Right cardiac atrium (tissue), 5 donors: Measurements from ENCODE around the gene PRPSAP1. TPM values are rescaled to one million over a fixed set of nuclear protein-coding genes. Genes with fewer than 3 reads are reported as not detected.

ENCODE experiments used
- ATAC-seq, 2 donors: fragments of 200-7000 bp; cut with Tn5 transposase; one replicate each; pipeline versions ENCODE4 v1.8.0 to v1.9.1; 2020; ENCODE audit warnings: moderate library complexity in 2 of 2, mild to moderate bottlenecking in 1 of 2
- DNase-seq, 3 donors: peaks; one replicate each; pipeline ENCODE4 v3.0.0-alpha.2; 2020
- H3K27ac ChIP-seq: one replicate; pipeline ENCODE4 v1.5.1; 2013; ENCODE audit warnings: mild to moderate bottlenecking, low read length, control low read depth, moderate library complexity
- H3K27me3 ChIP-seq: one replicate; pipeline ENCODE4 v1.6.1; 2013; ENCODE audit not compliant: control insufficient read depth, insufficient read depth
- H3K4me1 ChIP-seq: one replicate; pipeline ENCODE4 v1.6.1; 2013; ENCODE audit warnings: low read length; ENCODE audit not compliant: control insufficient read depth, insufficient read depth
- H3K4me3 ChIP-seq: one replicate; pipeline ENCODE4 v1.5.1; 2013; ENCODE audit warnings: low read length, control low read depth
- H3K9me3 ChIP-seq: one replicate; pipeline ENCODE4 v1.6.1; 2013; ENCODE audit warnings: low read length; ENCODE audit not compliant: control insufficient read depth
- WGBS: extraction: QIAGEN DNeasy Blood & Tissue Kit; methylation state at CpG from one replicate; pipeline ENCODE4 v1.1.7; 2013; 5-methylcytosine and 5-hydroxymethylcytosine counted together
- intact Hi-C, 4 donors: fragments of 100-400 bp; cut with DNase I; formaldehyde crosslinking; loops; one replicate each; pipeline versions ENCODE4 v1.11.0 to v1.14.0; 2022 to 2023
- polyA plus RNA-seq: library from polyadenylated mRNA; stranded (reverse); fragments of 200-250 nt; gene quantifications from one replicate; pipeline ENCODE4 v1.2.3, GENCODE V29; 2013
- total RNA-seq, 4 donors: library from RNA; stranded (reverse); fragmentation: NEBNext Ultra II Directional; extraction: Animal tissue kit (Norgen Biotek cat#: 25700); gene quantifications; one replicate each; pipeline ENCODE4 v1.2.1, GENCODE V29; 2021
- donor health status: healthy with polysubstance abuse.
- donor health status: DM: no; HTN: yes; CAD: no.
- donor health status: DM: no; HTN: no; CAD: no.
- donor health status: DM: no; HTN: yes; CAD: no; lungs with severe emphysema.
- donor health status: DM: yes; HTN: yes; CAD: no.

PRPSAP1 gene
- total and polyA plus RNA-seq, 5 donors = 31.9 to 45.3 (median 37.4) TPM

DNA sequence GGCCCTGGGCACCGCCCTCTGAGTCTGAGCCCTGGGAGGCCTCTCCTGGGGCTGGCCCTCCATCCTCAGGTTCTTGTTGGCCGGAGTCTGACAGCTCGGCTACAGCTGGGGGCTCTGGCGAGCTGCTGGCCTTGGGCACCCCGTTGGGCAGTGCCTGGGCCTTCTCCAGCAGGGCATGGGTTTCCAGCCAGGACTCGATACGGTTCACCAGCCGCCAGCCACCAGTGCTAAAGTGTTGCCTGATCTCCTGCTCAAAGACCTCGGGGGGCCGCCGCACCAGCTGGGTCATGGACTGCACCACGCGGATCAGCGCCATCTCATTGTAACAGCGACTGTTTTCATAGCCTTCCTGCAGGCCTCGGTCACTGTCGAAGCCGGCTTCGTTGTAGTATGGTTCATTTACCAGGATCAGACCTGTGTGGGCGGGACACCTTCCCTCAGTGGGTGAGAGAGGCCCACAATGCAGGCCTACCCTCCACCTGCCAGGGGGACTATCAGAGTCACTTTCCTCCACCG lies 37.5 kb upstream of the PRPSAP1 start:
- 92% methylated on average over 21 of the region's 21 CpGs for WGBS
- Histone ChIP-seq H3K9me3 (no peaks in the 10 kb centered on the region), H3K4me1 (no peaks in the 10 kb centered on the region), H3K27ac (no peak overlapping the region), H3K4me3 (no peak overlapping the region), H3K27me3 (no peaks in the 10 kb centered on the region)
- ATAC-seq (no peak), DNase-seq (peak in 2 of 3 donors; percentile 51 to 53)
- intact Hi-C loops = loop anchor here in 1 of 4 donors (5.0 kb wide), 1 partner anchor 79 kb away; no protein-coding TSS in a partner anchor

DNA sequence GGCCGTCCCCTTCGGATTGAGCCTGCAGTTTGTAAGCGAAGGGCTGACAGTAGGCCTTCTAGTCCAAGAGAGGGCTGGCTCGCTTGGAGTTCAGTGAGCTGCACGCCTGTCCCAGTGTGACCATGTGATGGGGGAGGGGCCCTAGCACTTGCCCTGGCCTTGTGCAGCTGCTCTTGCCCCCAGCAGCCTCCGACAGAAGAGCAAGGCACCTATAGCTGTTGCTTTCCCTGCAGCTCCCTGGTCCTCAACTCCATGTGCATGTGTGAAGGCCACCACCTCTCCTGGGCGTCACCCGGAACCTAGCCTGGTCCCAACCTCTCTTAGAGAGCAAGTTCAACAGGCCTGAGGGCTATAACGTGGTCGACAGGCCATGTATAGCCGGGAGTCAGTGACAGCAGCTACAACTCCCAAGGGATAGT lies 36.3 kb upstream of the PRPSAP1 start:
- Histone ChIP-seq H3K27me3 (no peaks in the 10 kb centered on the region), H3K9me3 (no peaks in the 10 kb centered on the region), H3K27ac (no peak overlapping the region), H3K4me3 (no peak overlapping the region), H3K4me1 (no peaks in the 10 kb centered on the region)
- DNase-seq (peak in 1 of 3 donors; percentile 40), ATAC-seq (no peak)
- 69% methylated on average over 11 of the region's 11 CpGs for WGBS
- intact Hi-C loops = loop anchor here in 1 of 4 donors (5.0 kb wide), 1 partner anchor 78 kb away; no protein-coding TSS in a partner anchor

DNA sequence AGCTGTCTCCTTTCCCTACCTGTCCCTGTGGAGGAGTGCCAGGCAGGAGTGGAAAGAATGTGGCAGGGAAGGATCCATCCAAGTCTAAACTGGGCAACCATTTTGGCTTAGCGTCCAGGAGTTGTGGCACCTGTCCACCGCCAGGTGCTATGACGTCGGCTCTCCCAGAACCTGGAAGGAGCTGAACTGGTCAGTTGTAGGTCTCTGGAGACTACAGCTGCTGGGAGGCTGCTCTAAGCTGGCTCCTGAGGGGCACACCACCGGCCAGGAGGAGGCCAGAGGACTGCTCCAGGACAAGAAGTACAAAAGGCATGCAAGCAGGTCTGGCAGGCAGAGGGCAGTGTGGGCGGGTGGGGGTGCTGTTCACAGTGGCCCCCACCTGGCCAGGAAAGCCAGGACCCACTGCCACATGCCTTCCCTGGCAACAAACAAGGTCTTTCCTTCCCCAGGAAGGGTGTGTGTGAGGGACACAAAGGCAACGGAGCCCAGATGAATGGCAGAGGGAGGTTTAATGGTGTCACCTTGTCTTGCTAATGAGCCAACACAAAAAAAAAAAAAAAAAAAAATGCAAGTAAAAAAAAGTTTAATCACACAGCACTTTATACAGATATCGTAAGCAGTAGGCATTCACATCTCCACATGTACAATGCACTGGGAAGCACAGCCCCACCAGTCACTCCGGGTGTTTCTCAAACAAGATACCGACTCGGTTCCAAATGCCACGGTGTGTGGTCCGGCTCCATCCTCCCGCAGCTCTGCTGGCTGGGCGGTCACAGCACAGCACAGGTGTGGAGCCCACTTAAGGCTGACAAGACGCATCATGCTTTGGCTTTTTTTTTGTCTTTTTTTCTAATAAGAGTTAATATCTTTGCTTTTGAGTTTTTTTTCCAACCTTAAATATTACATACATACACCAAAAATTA lies 35.5 kb upstream of the PRPSAP1 start:
- Histone ChIP-seq H3K27ac (no peak overlapping the region), H3K4me1 (no peaks in the 10 kb centered on the region), H3K4me3 (no peak overlapping the region), H3K27me3 (no peaks in the 10 kb centered on the region), H3K9me3 (no peaks in the 10 kb centered on the region)
- intact Hi-C loops = no loop called here
- no peak for DNase-seq
- ATAC-seq = no peak
- 75% methylated on average over 16 of the region's 16 CpGs for WGBS

DNA sequence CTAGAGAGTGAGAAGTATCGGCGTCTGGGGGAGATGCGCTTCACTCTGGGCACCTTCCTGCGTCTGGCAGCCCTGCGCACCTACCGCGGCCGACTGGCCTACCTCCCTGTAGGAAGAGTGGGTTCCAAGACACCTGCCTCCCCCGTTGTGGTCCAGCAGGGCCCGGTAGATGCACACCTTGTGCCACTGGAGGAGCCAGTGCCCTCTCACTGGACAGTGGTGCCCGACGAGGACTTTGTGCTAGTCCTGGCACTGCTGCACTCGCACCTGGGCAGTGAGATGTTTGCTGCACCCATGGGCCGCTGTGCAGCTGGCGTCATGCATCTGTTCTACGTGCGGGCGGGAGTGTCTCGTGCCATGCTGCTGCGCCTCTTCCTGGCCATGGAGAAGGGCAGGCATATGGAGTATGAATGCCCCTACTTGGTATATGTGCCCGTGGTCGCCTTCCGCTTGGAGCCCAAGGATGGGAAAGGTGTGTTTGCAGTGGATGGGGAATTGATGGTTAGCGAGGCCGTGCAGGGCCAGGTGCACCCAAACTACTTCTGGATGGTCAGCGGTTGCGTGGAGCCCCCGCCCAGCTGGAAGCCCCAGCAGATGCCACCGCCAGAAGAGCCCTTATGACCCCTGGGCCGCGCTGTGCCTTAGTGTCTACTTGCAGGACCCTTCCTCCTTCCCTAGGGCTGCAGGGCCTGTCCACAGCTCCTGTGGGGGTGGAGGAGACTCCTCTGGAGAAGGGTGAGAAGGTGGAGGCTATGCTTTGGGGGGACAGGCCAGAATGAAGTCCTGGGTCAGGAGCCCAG lies 33.5 kb upstream of the PRPSAP1 start:
- no peaks in the 10 kb centered on the region for H3K4me1 ChIP-seq
- no peaks in the 10 kb centered on the region for H3K9me3 ChIP-seq
- H3K27me3 ChIP-seq = no peaks in the 10 kb centered on the region
- WGBS = 95% methylated on average over 31 of the region's 31 CpGs
- DNase-seq (no peak), ATAC-seq (no peak)
- intact Hi-C loops = no loop called here
- H3K4me3 ChIP-seq = no peak overlapping the region
- H3K27ac ChIP-seq = no peak overlapping the region

GRCh38 chr17:76385892-76386786 lies 32.4 kb upstream of the PRPSAP1 start:
- ATAC-seq (peak; percentile 36 to 51), DNase-seq (peak; percentile 82 to 93 (median 92))
- Histone ChIP-seq H3K27ac (no peak overlapping the region), H3K27me3 (no peaks in the 10 kb centered on the region), H3K9me3 (no peaks in the 10 kb centered on the region), H3K4me3 (peak overlapping the region; percentile 58), H3K4me1 (no peaks in the 10 kb centered on the region)
- WGBS = 27% methylated on average over 52 of the region's 52 CpGs
- intact Hi-C loops = no loop called here

GRCh38 chr17:76384987-76385891 lies 31.5 kb upstream of the PRPSAP1 start:
- ATAC-seq = peak in 1 of 2 donors; percentile 18
- H3K4me1 ChIP-seq = no peaks in the 10 kb centered on the region
- WGBS = under 1% methylated on average over 74 of the region's 74 CpGs

GRCh38 chr17:76384222-76384986 lies 30.7 kb upstream of the PRPSAP1 start, which contains the start of gene SPHK1:
TSS of gene SPHK1 (plus strand) at chr17:76384609. CDS start at chr17:76385645, 1,036 bp downstream.
- H3K27ac ChIP-seq = peak within 1 kb of the TSS; percentile 59
- WGBS = under 1% methylated on average over 118 of the region's 118 CpGs
- no peaks in the 10 kb centered on the region for H3K4me1 ChIP-seq
- peak; percentile 81 to 91 (median 91) for DNase-seq
- intact Hi-C loops = no loop called here
- no peaks in the 10 kb centered on the region for H3K27me3 ChIP-seq
- peak within 1 kb of the TSS; percentile 58 for H3K4me3 ChIP-seq
- no peaks in the 10 kb centered on the region for H3K9me3 ChIP-seq
- ATAC-seq = peak; percentile 80 to 86

More at GRCh38 chr17:76384987-76385891, 31.5 kb upstream of the PRPSAP1 start:
- Histone ChIP-seq H3K9me3 (no peaks in the 10 kb centered on the region), H3K27me3 (no peaks in the 10 kb centered on the region), H3K27ac (no peak overlapping the region), H3K4me3 (peak overlapping the region; percentile 58)
- DNase-seq = peak in 2 of 3 donors; percentile 74 to 75
- intact Hi-C loops = no loop called here

GRCh38 chr17:76383546-76384221 lies 30.0 kb upstream of the PRPSAP1 start:
- Histone ChIP-seq H3K4me3 (peak overlapping the region; percentile 58), H3K9me3 (no peaks in the 10 kb centered on the region), H3K27ac (peak overlapping the region; percentile 59), H3K4me1 (no peaks in the 10 kb centered on the region), H3K27me3 (no peaks in the 10 kb centered on the region)
- intact Hi-C loops = no loop called here
- WGBS = under 1% methylated on average over 65 of the region's 65 CpGs
- DNase-seq (peak; percentile 64 to 83 (median 81)), ATAC-seq (peak; percentile 17 to 40)
